OCI-LY7 (cell line): ENCODE results near the gene SOX13. TPM values are rescaled to one million over a fixed set of nuclear protein-coding genes. Genes with fewer than 3 reads are reported as not detected.

Experiments
- BruUV-seq: library from RNA; stranded (reverse); fragments of 400-500 nt; replicated peaks from 2 replicates; lab custom pipeline; 2021; lab: Mats Ljungman, UMichigan
- CTCF ChIA-PET: fragments of 300-600 bp; sonication (Branson Sonifier 250); formaldehyde crosslinking; loops from one replicate; lab custom pipeline; 2022; ENCODE audit warnings: antibody characterized with exemption; ENCODE audit not compliant: unreplicated experiment; lab: Charles Lee
- POLR2A ChIA-PET: fragments of 300-600 bp; sonication (Branson Sonifier 250); formaldehyde crosslinking; loops from one replicate; lab custom pipeline; 2022; ENCODE audit warnings: antibody characterized with exemption; lab: Charles Lee
- DNase-seq: peaks from one replicate; pipeline ENCODE4 v3.0.0-alpha.2; 2015; ENCODE audit warnings: low spot score
- H2AFZ ChIP-seq: fragments of 200-600 bp; sonication (generic), shearing (Covaris generic); 2 replicates; pipeline ENCODE4 v1.6.1; 2014; ENCODE audit warnings: mild to moderate bottlenecking, antibody characterized with exemption, low read length, moderate library complexity
- H3K27ac ChIP-seq: fragments of 200-600 bp; sonication (generic); 2 replicates; pipeline ENCODE4 v1.5.1; 2014; ENCODE audit warnings: mixed run types, low read depth, mild to moderate bottlenecking, moderate library complexity, low read length, inconsistent platforms; ENCODE audit not compliant: poor library complexity, severe bottlenecking
- H3K36me3 ChIP-seq: fragments of 200-600 bp; sonication (generic); 2 replicates; pipeline ENCODE4 v1.6.1; 2014; ENCODE audit warnings: mild to moderate bottlenecking, antibody characterized with exemption, low read length, moderate library complexity, mixed read lengths; ENCODE audit not compliant: insufficient read depth
- H3K4me1 ChIP-seq: fragments of 200-600 bp; sonication (generic); 2 replicates; pipeline ENCODE4 v1.5.1; 2014; ENCODE audit warnings: mild to moderate bottlenecking, low read length; ENCODE audit not compliant: insufficient read depth, poor library complexity, severe bottlenecking
- H3K4me2 ChIP-seq: fragments of 200-600 bp; sonication (generic); 2 replicates; pipeline ENCODE4 v1.6.1; 2014; ENCODE audit warnings: mild to moderate bottlenecking, low read length
- H3K4me3 ChIP-seq: fragments of 200-600 bp; sonication (generic); 2 replicates; pipeline ENCODE4 v1.5.1; 2014; ENCODE audit warnings: mild to moderate bottlenecking, low read depth, low read length; ENCODE audit not compliant: poor library complexity, severe bottlenecking
- H3K79me2 ChIP-seq: fragments of 200-600 bp; sonication (generic); 2 replicates; pipeline ENCODE4 v1.6.1; 2016; ENCODE audit warnings: low read depth, mild to moderate bottlenecking, low read length, moderate library complexity, mixed read lengths; ENCODE audit not compliant: insufficient read depth
- H3K9me2 ChIP-seq: fragments of 200-600 bp; sonication (generic); 2 replicates; pipeline ENCODE4 v1.6.1; 2016; ENCODE audit warnings: mild to moderate bottlenecking, low read length, mixed read lengths; ENCODE audit not compliant: insufficient read depth
- H3K9me3 ChIP-seq: fragments of 200-600 bp; sonication (generic); 2 replicates; pipeline ENCODE4 v1.6.1; 2014; ENCODE audit warnings: mild to moderate bottlenecking, mixed run types, low read length, mixed read lengths
- H4K20me1 ChIP-seq: fragments of 200-600 bp; sonication (generic); 2 replicates; pipeline ENCODE4 v1.6.1; 2014; ENCODE audit warnings: mild to moderate bottlenecking, antibody characterized with exemption, low read length, moderate library complexity, mixed read lengths; ENCODE audit not compliant: insufficient read depth
- EZH2phosphoT487 ChIP-seq: fragments of 200-600 bp; sonication (generic); IDR thresholded peaks from 2 replicates; pipeline ENCODE4 v1.6.1; 2018; ENCODE audit warnings: low read depth, borderline replicate concordance, mild to moderate bottlenecking, mixed run types, antibody characterized with exemption, low read length, moderate library complexity, mixed read lengths
- intact Hi-C: fragments of 100-400 bp; cut with micrococcal nuclease; formaldehyde crosslinking; loops from one replicate; pipeline ENCODE4 v1.10.0; 2022; ENCODE audit not compliant: unreplicated experiment
- total RNA-seq, 2 experiments: library from RNA; depleted of rRNA in 1 of 2; stranded (reverse); fragments of >200 nt in 1 of 2; shearing (Covaris generic) in 1 of 2; gene quantifications; 2 replicates each; pipeline ENCODE4 v1.2.3, GENCODE V29; 2014 to 2022
- TF ChIP-seq, protein P1 (sequence below): fragments of 200-600 bp; sonication (generic); conservative IDR thresholded peaks from 2 replicates; pipeline ENCODE4 v1.5.1; 2014; ENCODE audit warnings: mild to moderate bottlenecking, antibody characterized with exemption, low read length, moderate library complexity, mixed read lengths

SOX13 gene
- total RNA-seq, 2 experiments from 2014 or later: 0.27 TPM; not detected in 1

DNA sequence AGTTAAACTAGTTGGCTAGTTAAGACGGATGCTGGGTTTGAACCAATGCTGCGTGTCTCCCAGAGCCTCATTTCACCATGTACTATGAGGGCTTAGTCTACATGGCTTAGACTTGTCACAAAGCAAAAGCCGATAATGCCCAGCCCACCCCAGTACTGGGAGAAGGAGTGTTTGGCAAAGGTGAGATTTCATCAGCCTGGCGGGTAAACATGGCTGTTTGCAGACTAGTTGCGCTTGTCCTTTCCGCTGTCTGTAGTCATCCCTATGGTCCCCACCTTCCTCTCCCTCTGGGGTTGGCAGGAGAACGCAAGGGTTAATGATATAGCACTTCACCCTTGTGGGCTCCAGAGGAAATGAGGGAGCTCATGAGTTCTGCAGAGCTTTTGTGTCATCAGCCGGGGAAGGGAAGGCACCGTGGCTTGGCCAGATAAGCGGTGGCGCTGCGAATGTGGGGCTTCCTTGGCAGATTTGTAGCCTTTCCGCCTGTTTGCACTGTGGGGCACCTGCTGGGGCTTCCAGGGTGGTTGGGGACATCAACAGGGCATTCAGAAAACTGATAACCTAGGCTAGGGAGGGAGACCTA is 29.2 kb downstream of the SOX13 start:
- TF ChIP-seq EZH2phosphoT487: no peak
- TF ChIP-seq, protein P1, sequence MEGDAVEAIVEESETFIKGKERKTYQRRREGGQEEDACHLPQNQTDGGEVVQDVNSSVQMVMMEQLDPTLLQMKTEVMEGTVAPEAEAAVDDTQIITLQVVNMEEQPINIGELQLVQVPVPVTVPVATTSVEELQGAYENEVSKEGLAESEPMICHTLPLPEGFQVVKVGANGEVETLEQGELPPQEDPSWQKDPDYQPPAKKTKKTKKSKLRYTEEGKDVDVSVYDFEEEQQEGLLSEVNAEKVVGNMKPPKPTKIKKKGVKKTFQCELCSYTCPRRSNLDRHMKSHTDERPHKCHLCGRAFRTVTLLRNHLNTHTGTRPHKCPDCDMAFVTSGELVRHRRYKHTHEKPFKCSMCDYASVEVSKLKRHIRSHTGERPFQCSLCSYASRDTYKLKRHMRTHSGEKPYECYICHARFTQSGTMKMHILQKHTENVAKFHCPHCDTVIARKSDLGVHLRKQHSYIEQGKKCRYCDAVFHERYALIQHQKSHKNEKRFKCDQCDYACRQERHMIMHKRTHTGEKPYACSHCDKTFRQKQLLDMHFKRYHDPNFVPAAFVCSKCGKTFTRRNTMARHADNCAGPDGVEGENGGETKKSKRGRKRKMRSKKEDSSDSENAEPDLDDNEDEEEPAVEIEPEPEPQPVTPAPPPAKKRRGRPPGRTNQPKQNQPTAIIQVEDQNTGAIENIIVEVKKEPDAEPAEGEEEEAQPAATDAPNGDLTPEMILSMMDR: no peak
- Histone ChIP-seq H2AFZ (no peak overlapping the region), H3K4me1 (peaks cover 11% of the 10 kb centered on the region), H3K27ac (no peak overlapping the region), H3K4me2 (no peak overlapping the region), H3K36me3 (no peaks in the 10 kb centered on the region), H3K4me3 (no peak overlapping the region), H3K9me2 (no peaks in the 10 kb centered on the region), H3K9me3 (no peaks in the 10 kb centered on the region), H4K20me1 (no peaks in the 10 kb centered on the region), H3K79me2 (no peaks in the 10 kb centered on the region)
- intact Hi-C loops: no loop called here
- ChIA-PET POLR2A (no interaction called here), CTCF (no interaction called here)
- BruUV-seq: no TSS peak
- no peak for DNase-seq

DNA sequence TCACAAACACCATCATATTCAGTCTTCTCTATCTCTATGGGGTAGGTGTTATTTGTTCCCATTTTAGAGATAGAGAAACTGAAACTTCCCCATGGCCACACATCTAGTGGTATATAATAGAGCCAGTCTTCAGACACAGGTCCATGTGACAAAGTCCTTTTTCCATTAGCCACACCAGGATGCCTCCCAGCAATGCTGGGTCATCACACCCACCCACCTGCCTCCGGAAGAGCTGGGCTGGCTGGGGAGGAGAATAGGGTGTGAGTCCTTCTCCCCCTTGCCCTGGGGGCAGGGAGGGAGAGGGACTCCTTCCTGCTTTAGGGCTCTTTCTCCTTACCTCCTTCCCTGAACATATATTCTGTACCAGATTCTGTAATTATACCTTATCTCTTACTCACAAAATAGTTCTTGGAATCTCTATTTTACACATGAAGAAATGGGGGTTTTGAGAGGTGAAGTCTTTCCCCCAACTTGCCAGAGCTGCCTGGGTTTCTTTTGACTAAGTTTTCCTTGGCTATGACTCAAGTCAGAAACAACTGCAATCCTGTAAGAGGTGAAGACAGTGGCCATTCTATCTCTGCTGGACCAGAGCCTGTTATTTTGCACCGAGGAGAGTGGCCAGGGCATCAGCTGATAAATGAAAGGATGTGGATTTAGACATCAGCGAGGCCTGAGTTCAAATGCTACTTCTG is 30.0 kb downstream of the SOX13 start:
- H3K9me2 ChIP-seq: no peaks in the 10 kb centered on the region
- TF ChIP-seq, protein P1: no peak
- no peak for TF ChIP-seq EZH2phosphoT487
- DNase-seq: no peak
- peaks cover 11% of the 10 kb centered on the region for H3K4me1 ChIP-seq
- H4K20me1 ChIP-seq: no peaks in the 10 kb centered on the region
- H3K36me3 ChIP-seq: no peaks in the 10 kb centered on the region
- BruUV-seq: no TSS peak
- H3K4me2 ChIP-seq: no peak overlapping the region
- ChIA-PET CTCF (no interaction called here), POLR2A (no interaction called here)
- intact Hi-C loops: no loop called here
- no peaks in the 10 kb centered on the region for H3K79me2 ChIP-seq
- no peak overlapping the region for H2AFZ ChIP-seq
- H3K27ac ChIP-seq: no peak overlapping the region
- no peaks in the 10 kb centered on the region for H3K9me3 ChIP-seq
- no peak overlapping the region for H3K4me3 ChIP-seq

DNA sequence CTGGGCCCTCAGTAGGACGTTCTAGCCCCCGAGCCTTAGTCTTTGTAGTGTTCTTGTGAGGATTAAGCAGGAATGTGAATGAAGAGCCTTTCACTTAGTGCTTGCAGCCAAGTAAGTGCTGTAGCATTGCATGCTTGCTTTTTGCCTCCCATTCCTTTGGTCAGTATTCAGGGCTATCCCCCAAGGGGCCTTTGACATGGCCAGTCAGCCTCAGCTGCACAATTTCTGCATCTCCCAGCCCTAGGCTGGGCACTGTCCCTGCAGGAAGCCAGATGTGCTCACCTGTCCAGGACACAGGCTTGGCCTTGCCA is 30.5 kb downstream of the SOX13 start:
- H3K9me3 ChIP-seq: no peaks in the 10 kb centered on the region
- H3K9me2 ChIP-seq: no peaks in the 10 kb centered on the region
- TF ChIP-seq EZH2phosphoT487: no peak
- TF ChIP-seq, protein P1: no peak
- H3K4me3 ChIP-seq: no peak overlapping the region
- no peaks in the 10 kb centered on the region for H4K20me1 ChIP-seq
- peaks cover 11% of the 10 kb centered on the region for H3K4me1 ChIP-seq
- no peaks in the 10 kb centered on the region for H3K36me3 ChIP-seq
- no TSS peak for BruUV-seq
- ChIA-PET CTCF (no interaction called here), POLR2A (no interaction called here)
- intact Hi-C loops: no loop called here
- DNase-seq: no peak
- no peak overlapping the region for H2AFZ ChIP-seq
- H3K4me2 ChIP-seq: no peak overlapping the region
- no peak overlapping the region for H3K27ac ChIP-seq
- H3K79me2 ChIP-seq: no peaks in the 10 kb centered on the region
